Common myeloid progenitor, CD34-positive (primary cell): ENCODE results near the gene CARM1.
A peak's percentile ranks its signal among the peaks of the same experiment; 100 is the strongest.
"Not testable (repeated sequence)": the region's sequence is repeated elsewhere in the genome, so short reads cannot be mapped to it uniquely, and the experiment has no call there.

ENCODE experiments used
- CTCF ChIA-PET: fragments of 350-600 bp; sonication (Branson Sonifier 250); formaldehyde crosslinking; loops from one replicate; lab custom pipeline; 2021; ENCODE audit warnings: antibody characterized with exemption; lab: Charles Lee
- POLR2A ChIA-PET: fragments of 350-600 bp; sonication (Branson Sonifier 250); formaldehyde crosslinking; loops from one replicate; lab custom pipeline; 2021; ENCODE audit warnings: antibody characterized with exemption; lab: Charles Lee
- DNase-seq, 3 donors: peaks; one replicate each; pipeline versions ENCODE4 v3.0.0 to v3.0.0-alpha.2; 2013
- H3K27ac ChIP-seq, 2 experiments: 1 replicate in 1 of 2; 2 replicates in 1 of 2; pipeline ENCODE4 v1.7.0; 2013; ENCODE audit warnings: inconsistent platforms in 2 of 2, low read length in 2 of 2, mild to moderate bottlenecking in 2 of 2, low read depth in 1 of 2, moderate library complexity in 1 of 2; ENCODE audit not compliant: severe bottlenecking in 2 of 2, insufficient read depth in 1 of 2, poor library complexity in 1 of 2
- H3K27me3 ChIP-seq, 5 experiments: replicated peaks in 2 of 5; 1 replicate in 3 of 5; 2 replicates in 2 of 5; pipeline versions ENCODE4 v1.6.1 to v1.7.0; 2013; ENCODE audit warnings: low read length in 4 of 5, mild to moderate bottlenecking in 2 of 5, moderate library complexity in 2 of 5, inconsistent platforms in 1 of 5; ENCODE audit not compliant: insufficient read depth in 5 of 5, control insufficient read depth in 4 of 5
- H3K36me3 ChIP-seq, 4 experiments: 1 replicate in 2 of 4; 2 replicates in 2 of 4; pipeline versions ENCODE4 v1.6.1 to v1.7.0; 2013; ENCODE audit warnings: low read length in 3 of 4, control low read depth in 1 of 4, mild to moderate bottlenecking in 1 of 4; ENCODE audit not compliant: control insufficient read depth in 4 of 4, insufficient read depth in 4 of 4
- H3K4me1 ChIP-seq, 4 experiments: 1 replicate in 3 of 4; 2 replicates in 1 of 4; pipeline versions ENCODE4 v1.6.1 to v1.7.1; 2013; ENCODE audit warnings: low read length in 3 of 4, mild to moderate bottlenecking in 3 of 4, control low read depth in 1 of 4, inconsistent platforms in 1 of 4, moderate library complexity in 1 of 4; ENCODE audit not compliant: control insufficient read depth in 4 of 4, insufficient read depth in 4 of 4; ENCODE audit errors: control extremely low read depth in 1 of 4
- H3K4me3 ChIP-seq, 7 experiments: 1 replicate in 4 of 7; 2 replicates in 3 of 7; pipeline versions ENCODE4 v1.5.1 to v1.7.0; 2013; ENCODE audit warnings: mild to moderate bottlenecking in 7 of 7, low read length in 6 of 7, moderate library complexity in 6 of 7, inconsistent platforms in 2 of 7, low read depth in 2 of 7, control low read depth in 1 of 7; ENCODE audit not compliant: insufficient read depth in 4 of 7, control insufficient read depth in 1 of 7; ENCODE audit errors: extremely low read depth in 1 of 7
- H3K9me3 ChIP-seq, 5 experiments: 1 replicate in 4 of 5; 2 replicates in 1 of 5; pipeline versions ENCODE4 v1.6.1 to v1.7.1; 2013; ENCODE audit warnings: low read length in 4 of 5, mild to moderate bottlenecking in 2 of 5, inconsistent platforms in 1 of 5, low read depth in 1 of 5, moderate library complexity in 1 of 5; ENCODE audit not compliant: control insufficient read depth in 4 of 5, insufficient read depth in 2 of 5; ENCODE audit errors: control extremely low read depth in 1 of 5
- WGBS: methylation state at CpG from one replicate; pipeline ENCODE4 v1.1.5; 2013; ENCODE audit not compliant: insufficient coverage; 5-methylcytosine and 5-hydroxymethylcytosine counted together

Gene CARM1

GRCh38 chr19:10863107-10863717 lies 8.1 kb upstream of the CARM1 start:
- POLR2A ChIA-PET: no interaction called here
- Histone ChIP-seq H3K9me3 (no peaks in the 10 kb centered on the region), H3K4me3 (no peak overlapping the region), H3K27me3 (no peaks in the 10 kb centered on the region), H3K27ac (no peak overlapping the region), H3K36me3 (peaks cover 0 to 6% (median 4%) of the 10 kb centered on the region in 4 experiments), H3K4me1 (peaks cover 0 to 4% (median 3%) of the 10 kb centered on the region in 4 experiments)
- no peak for DNase-seq
- WGBS: 97% methylated on average over 15 of the region's 18 CpGs
- CTCF ChIA-PET: interaction anchor here (0.7 to 11.6 kb wide), 17 partner anchors 9 to 162 kb away, joined by 3 to 97 read pairs (median 4); partner anchors contain the start of genes C19orf38, CARM1, QTRT1 and TMED1

- no peak overlapping the region for H3K27ac ChIP-seq
- peak overlapping the region in 1 of 7 experiments; percentile 40 for H3K4me3 ChIP-seq
- POLR2A ChIA-PET: no interaction called here
- peaks cover 0 to 6% (median 4%) of the 10 kb centered on the region in 4 experiments for H3K36me3 ChIP-seq
- CTCF ChIA-PET: interaction anchor here (0.5 to 11.6 kb wide), 23 partner anchors 8 to 163 kb away, joined by 3 to 97 read pairs (median 4); partner anchors contain the start of genes C19orf38, QTRT1 and TMED1
- H3K27me3 ChIP-seq: no peaks in the 10 kb centered on the region
- 26% methylated on average over 6 of the region's 6 CpGs for WGBS
- no peaks in the 10 kb centered on the region for H3K9me3 ChIP-seq
- peaks cover 0 to 4% (median 3%) of the 10 kb centered on the region in 4 experiments for H3K4me1 ChIP-seq
- peak; percentile 66 to 77 (median 71) for DNase-seq
Measured at GRCh38 chr19:10864538-10864899, 6.8 kb upstream of the CARM1 start.

GRCh38 chr19:10866495-10866894 lies 4.9 kb upstream of the CARM1 start:
- Histone ChIP-seq H3K9me3 (no peaks in the 10 kb centered on the region), H3K4me1 (peaks cover 0 to 8% (median 7%) of the 10 kb centered on the region in 4 experiments), H3K36me3 (no peaks in the 10 kb centered on the region), H3K27ac (no peak overlapping the region), H3K4me3 (no peak overlapping the region), H3K27me3 (no peaks in the 10 kb centered on the region)
- POLR2A ChIA-PET: no interaction called here
- CTCF ChIA-PET: interaction anchor here (1.0 to 11.6 kb wide), 8 partner anchors 14 to 44 kb away, joined by 3 to 97 read pairs (median 4); partner anchors contain the start of genes C19orf38 and TMED1
- 94% methylated on average over 9 of the region's 10 CpGs for WGBS
- no peak for DNase-seq

- POLR2A ChIA-PET: no interaction called here
- H3K4me1 ChIP-seq: peaks cover 0 to 18% (median 15%) of the 10 kb centered on the region in 4 experiments
- no peaks in the 10 kb centered on the region for H3K36me3 ChIP-seq
- DNase-seq: no peak
- H3K27me3 ChIP-seq: no peaks in the 10 kb centered on the region
- H3K9me3 ChIP-seq: no peaks in the 10 kb centered on the region
- CTCF ChIA-PET: interaction anchor here (1.1 to 11.6 kb wide), 3 partner anchors 11 to 23 kb away, joined by 4 to 97 read pairs (median 4); partner anchors contain the start of gene C19orf38
- WGBS: 97% methylated on average over 6 of the region's 10 CpGs
- H3K4me3 ChIP-seq: no peak overlapping the region
- H3K27ac ChIP-seq: no peak overlapping the region
Measured at GRCh38 chr19:10868872-10869547, 2.3 kb upstream of the CARM1 start.

- POLR2A ChIA-PET, DNase-seq, H3K27me3 ChIP-seq, H3K4me3 ChIP-seq, H3K9me3 ChIP-seq, H3K36me3 ChIP-seq, H3K27ac ChIP-seq: not testable (repeated sequence)
- WGBS: 99% methylated on average over 10 of the region's 11 CpGs
- H3K4me1 ChIP-seq: peaks cover 0 to 15% (median 11%) of the 10 kb centered on the region in 4 experiments
- CTCF ChIA-PET: interaction anchor here (1.2 kb wide), 1 partner anchor 14 kb away, joined by 5 read pairs; no protein-coding TSS in a partner anchor
Measured at GRCh38 chr19:10869872-10870311, 1.5 kb upstream of the CARM1 start.

GRCh38 chr19:10870501-10870954 lies 825 bp upstream of the CARM1 start:
- WGBS: 5% methylated on average over 14 of the region's 22 CpGs
- H3K27me3 ChIP-seq: no peaks in the 10 kb centered on the region
- DNase-seq: no peak
- peaks cover 0 to 15% (median 11%) of the 10 kb centered on the region in 4 experiments for H3K4me1 ChIP-seq
- peaks cover 0 to 3% (median 0%) of the 10 kb centered on the region in 4 experiments for H3K36me3 ChIP-seq
- peak overlapping the region; percentile 29 to 80 (median 65) for H3K4me3 ChIP-seq
- ChIA-PET CTCF (interaction anchor here (0.6 to 2.9 kb wide), 3 partner anchors 8 to 825 kb away, joined by 3 to 11 read pairs (median 5); no protein-coding TSS in a partner anchor), POLR2A (interaction anchor here (1.0 kb wide), 1 partner anchor 34 kb away, joined by 3 read pairs; the partner anchor contains the start of gene TMED1)
- no peaks in the 10 kb centered on the region for H3K9me3 ChIP-seq
- H3K27ac ChIP-seq: peak overlapping the region in 1 of 2 experiments; percentile 70
